Skeletal muscle satellite cell (primary cell): ENCODE results near the gene ZNHIT2. TPM values are rescaled to one million over a fixed set of nuclear protein-coding genes. Genes with fewer than 3 reads are reported as not detected.

ENCODE experiments used
- H3K27me3 ChIP-seq: 2 replicates; pipeline ENCODE4 v1.7.0; 2013; ENCODE audit warnings: low read length; ENCODE audit not compliant: control insufficient read depth, insufficient read depth
- H3K36me3 ChIP-seq: 2 replicates; pipeline ENCODE4 v1.7.0; 2013; ENCODE audit warnings: mild to moderate bottlenecking, control low read depth, low read length; ENCODE audit not compliant: insufficient read depth
- H3K4me1 ChIP-seq: 2 replicates; pipeline ENCODE4 v1.7.0; 2013; ENCODE audit warnings: low read length; ENCODE audit not compliant: control insufficient read depth, insufficient read depth
- H3K4me2 ChIP-seq: 2 replicates; pipeline ENCODE4 v1.7.0; 2013; ENCODE audit warnings: mild to moderate bottlenecking, low read length
- H3K4me3 ChIP-seq: 2 replicates; pipeline ENCODE4 v1.7.0; 2013; ENCODE audit warnings: low read length
- H3K9ac ChIP-seq: 2 replicates; pipeline ENCODE4 v1.7.0; 2013; ENCODE audit warnings: mild to moderate bottlenecking, low read depth, low read length, moderate library complexity
- H3K9me3 ChIP-seq: replicated peaks from 2 replicates; pipeline ENCODE4 v1.7.0; 2013; ENCODE audit warnings: mild to moderate bottlenecking, control low read depth, low read length
- small RNA-seq: library from RNA; depleted of rRNA; stranded (forward); fragments of <200 nt; gene quantifications from one replicate; pipeline ENCODE3, GENCODE V24; 2012

Gene ZNHIT2

DNA sequence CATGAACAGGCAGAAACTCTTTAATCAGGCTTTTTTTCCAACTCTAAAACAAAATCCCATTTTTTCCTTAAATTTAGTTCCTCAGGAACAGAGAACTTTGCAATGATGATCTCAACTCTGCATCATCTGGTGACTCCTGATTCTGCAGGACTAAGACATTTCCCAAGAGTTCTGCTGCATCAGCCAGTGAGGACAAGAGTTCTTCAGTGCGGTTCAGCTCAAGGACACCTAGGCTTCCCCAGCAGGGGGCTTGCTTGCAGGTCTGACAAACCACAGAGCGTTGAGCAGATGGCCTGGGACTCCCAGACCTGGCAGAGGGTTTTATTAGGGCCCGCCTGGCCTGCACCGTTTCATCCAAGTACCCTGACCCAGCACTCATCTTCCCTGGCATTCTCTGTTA is 40.0 kb downstream of the ZNHIT2 start:
- Histone ChIP-seq H3K9ac (no peak overlapping the region), H3K27me3 (no peaks in the 10 kb centered on the region), H3K4me3 (no peak overlapping the region), H3K36me3 (peaks cover 10% of the 10 kb centered on the region), H3K9me3 (no peaks in the 10 kb centered on the region), H3K4me1 (no peaks in the 10 kb centered on the region), H3K4me2 (no peak overlapping the region)

DNA sequence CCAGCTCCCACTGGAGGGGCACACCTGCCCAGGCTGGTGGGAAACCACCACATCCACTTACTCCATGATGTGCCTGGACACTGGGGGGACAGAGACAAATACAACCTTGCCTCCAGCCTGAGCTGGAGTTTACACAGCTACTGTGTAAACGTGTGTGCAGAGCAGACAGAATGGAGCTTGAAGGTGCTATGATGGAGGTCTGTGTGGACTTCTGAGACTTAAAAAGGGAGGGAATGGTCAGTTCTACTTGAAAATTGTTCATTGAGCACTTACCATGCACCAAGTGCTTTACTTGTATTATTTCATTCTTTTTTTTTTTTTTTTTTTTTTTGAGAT is 44.9 kb downstream of the ZNHIT2 start:
- Histone ChIP-seq H3K9ac (no peak overlapping the region), H3K9me3 (no peaks in the 10 kb centered on the region), H3K27me3 (no peaks in the 10 kb centered on the region), H3K4me3 (no peak overlapping the region), H3K36me3 (no peaks in the 10 kb centered on the region), H3K4me1 (no peaks in the 10 kb centered on the region), H3K4me2 (no peak overlapping the region)

DNA sequence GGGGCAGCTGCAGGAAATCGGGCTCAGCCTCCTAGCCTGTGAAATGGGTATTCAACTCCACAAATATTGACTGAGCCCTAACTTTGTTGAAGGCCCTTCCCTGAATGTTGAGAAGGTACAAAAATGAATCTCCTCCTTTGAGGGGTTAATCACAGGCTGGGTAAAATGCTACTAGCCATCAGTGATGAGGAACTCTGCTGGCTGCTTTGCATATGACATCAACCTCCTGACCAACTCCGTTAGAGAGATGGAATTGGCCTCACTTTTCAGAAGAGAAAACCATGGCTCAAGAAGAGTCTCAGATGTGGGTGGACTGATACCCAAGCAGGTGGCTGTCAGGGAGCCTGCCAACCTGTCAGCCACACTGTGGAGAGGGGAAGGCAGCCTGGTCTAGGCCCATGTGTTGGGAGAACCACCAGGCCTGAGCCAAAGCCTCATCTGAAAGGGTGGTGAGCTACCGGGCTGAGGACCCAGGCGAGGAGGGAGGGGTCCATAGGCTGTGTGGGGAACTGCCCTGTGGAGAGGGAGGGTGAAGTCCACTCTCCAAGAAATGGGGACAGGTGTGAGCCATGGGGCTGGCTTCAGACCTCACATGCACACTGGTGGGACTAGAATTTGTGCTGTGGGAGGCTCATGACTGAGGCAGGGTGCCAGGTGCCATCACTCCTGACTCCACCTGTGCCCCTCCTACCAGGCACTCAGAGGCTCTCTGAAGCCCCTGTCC is 45.4 kb downstream of the ZNHIT2 start:
- H3K27me3 ChIP-seq, result no peaks in the 10 kb centered on the region
- no peak overlapping the region for H3K4me2 ChIP-seq
- H3K9me3 ChIP-seq, result no peaks in the 10 kb centered on the region
- H3K9ac ChIP-seq, result no peak overlapping the region
- H3K4me3 ChIP-seq, result no peak overlapping the region
- H3K4me1 ChIP-seq, result no peaks in the 10 kb centered on the region
- no peaks in the 10 kb centered on the region for H3K36me3 ChIP-seq

DNA sequence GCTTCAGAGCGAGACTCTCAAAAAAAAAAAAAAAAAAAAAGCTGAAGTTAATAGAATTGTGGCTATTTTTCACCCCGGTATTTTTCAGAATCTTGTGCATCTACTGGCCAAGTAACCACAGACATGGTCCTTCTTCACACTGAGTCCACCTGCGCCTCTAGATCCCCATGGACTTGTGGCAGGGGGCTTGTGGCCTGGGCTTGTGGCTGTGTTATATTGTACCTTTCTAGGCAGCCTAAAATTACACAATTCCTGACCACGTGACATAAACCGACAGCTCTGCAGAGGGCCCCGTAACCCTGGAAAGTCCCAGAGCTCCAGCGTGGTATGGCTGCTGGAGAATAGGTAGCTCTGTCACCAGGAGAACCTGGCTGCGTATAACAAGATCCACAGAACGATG is 48.3 kb downstream of the ZNHIT2 start:
- Histone ChIP-seq H3K9me3 (no peaks in the 10 kb centered on the region), H3K4me2 (no peak overlapping the region), H3K27me3 (no peaks in the 10 kb centered on the region), H3K36me3 (no peaks in the 10 kb centered on the region), H3K4me3 (no peak overlapping the region), H3K9ac (no peak overlapping the region), H3K4me1 (no peaks in the 10 kb centered on the region)

DNA sequence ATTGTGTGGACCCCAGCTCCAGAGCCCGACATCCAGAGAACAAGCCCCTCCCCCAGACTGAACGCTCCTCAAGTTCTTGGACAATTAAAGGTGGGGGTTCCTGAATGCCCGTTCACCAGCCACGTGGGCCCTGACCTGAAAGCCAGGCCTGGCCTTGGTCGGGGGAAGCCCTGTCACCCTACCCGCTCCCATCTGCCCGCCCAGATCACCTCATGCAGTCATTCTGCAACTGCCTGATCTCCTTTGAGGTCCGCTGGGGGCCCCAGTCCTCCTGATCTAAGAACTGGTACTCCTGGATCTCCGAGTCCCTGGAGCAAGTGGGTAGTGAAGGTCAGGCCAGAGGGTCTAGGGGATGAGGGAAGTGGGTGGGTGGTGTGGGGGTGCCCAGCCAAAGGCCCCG is 50.1 kb downstream of the ZNHIT2 start:
- H3K4me2 ChIP-seq, result no peak overlapping the region
- no peaks in the 10 kb centered on the region for H3K4me1 ChIP-seq
- H3K27me3 ChIP-seq, result no peaks in the 10 kb centered on the region
- no peak overlapping the region for H3K9ac ChIP-seq
- no peaks in the 10 kb centered on the region for H3K9me3 ChIP-seq
- H3K36me3 ChIP-seq, result no peaks in the 10 kb centered on the region
- no peak overlapping the region for H3K4me3 ChIP-seq

DNA sequence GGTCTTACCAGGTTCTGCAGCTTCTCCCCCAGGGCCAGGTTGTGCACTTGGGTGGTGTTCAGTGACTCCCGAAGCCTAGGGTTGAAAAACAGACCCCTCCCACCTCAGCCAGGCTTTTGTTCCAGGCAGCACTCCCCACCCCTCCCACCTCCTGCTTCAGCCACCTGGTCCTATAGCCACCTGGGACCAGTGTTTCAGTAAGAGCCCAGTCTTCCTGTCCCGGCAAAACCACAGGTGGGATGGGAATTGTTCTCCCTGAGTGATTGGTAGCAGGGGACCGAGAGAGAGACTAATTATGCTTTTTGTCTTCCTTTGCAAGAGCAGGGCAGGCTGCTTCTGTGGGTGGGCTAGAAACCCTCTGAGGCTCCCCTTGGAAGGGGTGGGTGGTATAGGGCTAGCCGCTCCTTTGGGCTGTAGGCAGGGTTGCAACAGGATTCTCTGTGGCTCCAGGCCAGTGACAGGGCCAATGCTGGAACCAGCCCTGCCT is 50.7 kb downstream of the ZNHIT2 start:
- no peak overlapping the region for H3K4me3 ChIP-seq
- no peak overlapping the region for H3K9ac ChIP-seq
- H3K4me2 ChIP-seq, result no peak overlapping the region
- no peaks in the 10 kb centered on the region for H3K36me3 ChIP-seq
- H3K9me3 ChIP-seq, result no peaks in the 10 kb centered on the region
- H3K4me1 ChIP-seq, result no peaks in the 10 kb centered on the region
- H3K27me3 ChIP-seq, result no peaks in the 10 kb centered on the region

Small RNAs within 50 kb of the gene (small RNA-seq; reads per million reads assigned to genes)
- gene HIGD1AP10, result not detected
- gene PDCL2P2, result not detected
- 67.6 reads per million, percentile 96 among the genes with 10 or more reads in this experiment for gene RNU2-23P
